Transverse colon (tissue), 4 donors: ENCODE measurements around the gene HPSE2. TPM values are rescaled to one million over a fixed set of nuclear protein-coding genes. Genes with fewer than 3 reads are reported as not detected.

Experiments
- DNase-seq: peaks from one replicate; pipeline ENCODE4 v3.0.0-alpha.2; 2019
- H3K27ac ChIP-seq, 4 donors: fragments of 200-600 bp; sonication (generic); 2 replicates each; pipeline ENCODE4 v1.5.1; 2016 to 2018; ENCODE audit warnings: inconsistent platforms in 4 of 4
- H3K27me3 ChIP-seq: fragments of 200-600 bp; sonication (generic); 2 replicates; pipeline ENCODE4 v1.5.1; 2017; ENCODE audit warnings: inconsistent platforms
- H3K36me3 ChIP-seq, 4 donors: fragments of 200-600 bp; sonication (generic); 2 replicates each; pipeline ENCODE4 v1.5.1; 2017 to 2019; ENCODE audit warnings: inconsistent platforms in 4 of 4
- H3K4me1 ChIP-seq, 4 donors: fragments of 200-600 bp; sonication (generic); 2 replicates each; pipeline ENCODE4 v1.5.1; 2017 to 2020; ENCODE audit warnings: inconsistent platforms in 4 of 4
- H3K4me3 ChIP-seq, 4 donors: fragments of 200-600 bp; sonication (generic); 1 replicate in 1 of 4; 2 replicates in 3 of 4; pipeline versions ENCODE4 v1.5.1 to v1.6.1; 2017 to 2019; ENCODE audit warnings: inconsistent platforms in 4 of 4
- H3K9me3 ChIP-seq, 2 donors: fragments of 200-600 bp; sonication (generic); 2 replicates each; pipeline ENCODE4 v1.5.1; 2017 to 2019; ENCODE audit warnings: inconsistent platforms in 2 of 2
- EP300 ChIP-seq: sonication (generic); formaldehyde crosslinking; IDR thresholded peaks from one replicate; pipeline ENCODE4 v1.6.1; 2017; ENCODE audit warnings: antibody characterized with exemption, low read depth
- POLR2A ChIP-seq: fragments of 450-650 bp; IDR thresholded peaks from one replicate; pipeline ENCODE4 v1.6.1; 2016; ENCODE audit warnings: antibody characterized with exemption, mild to moderate bottlenecking, moderate library complexity
- POLR2AphosphoS5 ChIP-seq, 3 donors: sonication (generic); formaldehyde crosslinking; IDR thresholded peaks; one replicate each; pipeline ENCODE4 v1.6.1; 2016; ENCODE audit warnings: antibody characterized with exemption in 3 of 3
- WGBS, 2 donors: methylation state at CpG; one replicate each; pipeline ENCODE4 v1.1.5; 2018; ENCODE audit warnings: low coverage in 1 of 2; 5-methylcytosine and 5-hydroxymethylcytosine counted together
- in situ Hi-C, 4 donors: fragments of 200-750 bp; cut with MboI; loops; one replicate each; pipeline versions ENCODE4 v1.15.0 to v1.15.1; 2017; ENCODE audit warnings: low sequenced_read_pairs in 3 of 4, low pct_ligation_motif_present in 1 of 4, low pct_unique_long_range_greater_than_20kb in 1 of 4
- intact Hi-C: fragments of 100-400 bp; cut with DNase I; formaldehyde crosslinking; loops from one replicate; pipeline ENCODE4 v1.15.1; 2023; ENCODE audit warnings: low total_unique reads
- total RNA-seq, 4 donors: library from RNA; depleted of rRNA; stranded (reverse); fragments of >200 nt; gene quantifications; one replicate each; pipeline ENCODE4 v1.1.0, GENCODE V29; 2016
- TF ChIP-seq, protein P1 (sequence below), 5 experiments: fragments of 200-600 bp in 3 of 5; fragments of 450-650 bp in 2 of 5; sonication (generic) in 3 of 5; IDR thresholded peaks; 1 replicate in 2 of 5; 2 replicates in 3 of 5; pipeline ENCODE4 v1.5.1; 2016 to 2017; ENCODE audit warnings: antibody characterized with exemption in 5 of 5, inconsistent platforms in 3 of 5, mild to moderate bottlenecking in 2 of 5, moderate library complexity in 1 of 5

Gene HPSE2
- total RNA-seq, 4 donors from 2014 or later, result 2.2 to 3.0 TPM; not detected in 2

DNA sequence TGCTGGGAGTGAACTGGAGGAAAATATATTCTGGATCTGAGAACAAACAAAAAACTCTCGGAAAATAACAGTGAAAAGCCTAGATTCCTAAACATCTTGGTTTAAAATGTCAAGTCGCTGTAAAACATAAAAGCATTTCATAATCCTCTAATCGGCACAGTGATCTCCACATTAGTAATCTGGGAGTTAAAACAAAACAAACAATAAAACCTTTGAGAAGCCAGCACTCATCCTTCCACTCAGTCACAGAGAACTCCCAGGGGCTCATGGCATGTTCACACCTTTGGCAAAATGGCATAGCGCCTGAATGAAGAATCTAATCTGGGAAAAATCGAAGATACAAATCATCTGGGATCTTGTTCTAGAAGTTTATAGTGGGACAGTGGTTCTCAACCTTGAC is 764.8 kb downstream of the HPSE2 start:
- H3K27me3 ChIP-seq, result no peaks in the 10 kb centered on the region
- intact Hi-C loops (no loop called here), in situ Hi-C loops (loop anchor here in 1 of 4 donors (5.0 to 25.0 kb wide), 2 partner anchors 191 to 776 kb away; no protein-coding TSS in a partner anchor)
- no peaks in the 10 kb centered on the region for H3K9me3 ChIP-seq
- H3K27ac ChIP-seq, result no peak overlapping the region
- TF ChIP-seq POLR2AphosphoS5 (IDR thresholded peaks at IDR 0.05), result no peak
- TF ChIP-seq, protein P1, sequence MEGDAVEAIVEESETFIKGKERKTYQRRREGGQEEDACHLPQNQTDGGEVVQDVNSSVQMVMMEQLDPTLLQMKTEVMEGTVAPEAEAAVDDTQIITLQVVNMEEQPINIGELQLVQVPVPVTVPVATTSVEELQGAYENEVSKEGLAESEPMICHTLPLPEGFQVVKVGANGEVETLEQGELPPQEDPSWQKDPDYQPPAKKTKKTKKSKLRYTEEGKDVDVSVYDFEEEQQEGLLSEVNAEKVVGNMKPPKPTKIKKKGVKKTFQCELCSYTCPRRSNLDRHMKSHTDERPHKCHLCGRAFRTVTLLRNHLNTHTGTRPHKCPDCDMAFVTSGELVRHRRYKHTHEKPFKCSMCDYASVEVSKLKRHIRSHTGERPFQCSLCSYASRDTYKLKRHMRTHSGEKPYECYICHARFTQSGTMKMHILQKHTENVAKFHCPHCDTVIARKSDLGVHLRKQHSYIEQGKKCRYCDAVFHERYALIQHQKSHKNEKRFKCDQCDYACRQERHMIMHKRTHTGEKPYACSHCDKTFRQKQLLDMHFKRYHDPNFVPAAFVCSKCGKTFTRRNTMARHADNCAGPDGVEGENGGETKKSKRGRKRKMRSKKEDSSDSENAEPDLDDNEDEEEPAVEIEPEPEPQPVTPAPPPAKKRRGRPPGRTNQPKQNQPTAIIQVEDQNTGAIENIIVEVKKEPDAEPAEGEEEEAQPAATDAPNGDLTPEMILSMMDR (IDR thresholded peaks at IDR 0.05), result no peak
- TF ChIP-seq POLR2A, result no peak
- no peak for TF ChIP-seq EP300
- no peaks in the 10 kb centered on the region for H3K36me3 ChIP-seq
- peaks cover 0 to 7% (median 3%) of the 10 kb centered on the region in 4 donors for H3K4me1 ChIP-seq
- no peak overlapping the region for H3K4me3 ChIP-seq
- 81 to 89% methylated on average over 3 to 5 of the region's 5 CpGs for WGBS, 2 donors
- no peak for DNase-seq

DNA sequence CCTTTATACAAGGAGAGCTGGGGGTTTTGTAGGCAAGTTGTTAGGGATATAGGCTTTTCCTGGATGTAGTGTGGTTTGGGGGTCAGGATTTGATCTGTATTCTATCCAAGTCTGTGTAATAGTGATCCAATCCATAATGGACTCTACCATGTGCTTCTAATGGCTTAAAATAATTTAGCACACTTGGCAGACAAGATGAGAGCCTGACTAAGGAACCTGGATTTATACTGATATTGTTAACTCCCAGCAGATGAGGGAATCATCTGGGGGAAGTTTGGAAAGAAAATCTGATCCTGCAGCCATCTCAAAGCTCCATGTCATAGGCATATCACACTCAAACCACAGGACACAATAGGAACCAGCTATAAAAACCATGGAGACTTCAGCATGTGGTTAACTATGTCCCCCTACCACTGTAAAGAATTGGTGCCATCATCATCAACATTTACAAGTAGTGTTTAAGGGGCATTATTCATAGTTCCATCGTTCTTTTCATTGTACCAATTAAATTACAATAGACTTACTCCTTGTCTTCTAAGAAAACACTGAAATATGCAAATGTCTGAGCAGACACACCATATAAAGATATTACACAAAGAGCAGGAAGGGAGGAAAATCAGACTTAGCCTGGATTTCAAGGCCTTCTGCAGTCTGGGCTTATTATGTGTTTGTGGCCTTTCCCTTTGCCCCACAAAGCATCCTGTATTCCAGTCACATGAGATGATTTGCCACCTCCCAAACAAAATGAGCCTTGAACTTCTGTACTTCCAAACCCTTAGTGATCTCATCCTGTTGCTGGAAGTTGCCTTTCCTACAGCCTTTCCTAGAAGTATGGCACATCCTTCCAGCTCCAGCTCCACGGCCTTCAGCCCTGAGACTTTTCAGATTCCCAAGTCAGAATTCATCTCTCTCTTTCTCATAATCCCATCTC is 766.4 kb downstream of the HPSE2 start:
- TF ChIP-seq, protein P1 (IDR thresholded peaks at IDR 0.05), result no peak
- no peak for TF ChIP-seq EP300
- TF ChIP-seq POLR2A, result no peak
- TF ChIP-seq POLR2AphosphoS5 (IDR thresholded peaks at IDR 0.05), result no peak

DNA sequence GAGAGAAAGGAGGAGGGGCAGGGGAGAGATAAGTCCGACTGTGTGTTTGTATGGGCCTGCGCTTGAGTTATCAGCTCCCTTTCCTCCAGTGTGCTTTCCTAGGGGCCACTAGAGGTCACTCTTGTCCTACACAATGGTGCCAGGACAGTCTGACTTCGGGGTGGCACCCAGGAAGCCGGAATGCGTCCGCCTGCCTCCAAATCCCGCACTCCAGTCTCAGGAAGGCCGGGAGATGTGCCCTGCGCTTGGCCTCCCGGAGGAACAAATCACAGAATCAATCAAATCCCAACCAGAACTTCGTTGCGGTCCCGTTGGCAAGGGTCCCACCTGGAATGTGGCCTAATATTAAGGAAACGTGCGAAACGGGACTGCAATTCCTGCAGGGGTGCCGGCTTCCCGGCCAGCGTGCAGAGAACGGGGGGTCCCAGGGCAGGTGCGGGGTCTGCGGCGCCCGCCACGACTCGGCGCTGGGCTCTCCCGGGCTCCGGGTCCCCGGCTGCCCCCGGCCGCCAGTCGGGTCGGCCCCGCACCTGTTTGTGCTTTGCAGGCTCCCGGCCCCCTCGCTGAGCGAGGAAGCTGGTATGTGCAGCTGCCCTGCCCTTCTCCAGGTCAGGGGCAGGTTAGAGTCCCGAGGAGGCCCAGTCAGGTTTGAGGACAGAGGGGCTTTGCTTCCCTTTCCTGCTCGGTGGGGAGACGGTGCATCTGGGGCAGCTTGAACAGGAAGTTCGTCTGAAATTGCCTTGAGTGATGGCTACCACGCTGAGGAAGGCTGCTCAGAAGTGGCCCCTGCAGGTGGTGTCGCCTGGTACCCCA is 767.9 kb downstream of the HPSE2 start:
- 0 to 8% methylated on average over 1 to 19 of the region's 44 CpGs for WGBS, 2 donors
- no peaks in the 10 kb centered on the region for H3K27me3 ChIP-seq
- peak overlapping the region in 3 of 4 donors; percentile 31 to 46 (median 42) for H3K27ac ChIP-seq
- peaks cover 0 to 7% (median 3%) of the 10 kb centered on the region in 4 donors for H3K4me1 ChIP-seq
- intact Hi-C loops, result loop anchor here (5.0 to 10.0 kb wide), 2 partner anchors 707 to 780 kb away; no protein-coding TSS in a partner anchor
- peak overlapping the region; percentile 31 to 70 (median 44) for H3K4me3 ChIP-seq
- no peaks in the 10 kb centered on the region for H3K36me3 ChIP-seq
- DNase-seq, result peak; percentile 79
- TF ChIP-seq POLR2A, result no peak
- TF ChIP-seq, protein P1 (IDR thresholded peaks at IDR 0.05), result peak; percentile 81 to 90 (median 85)
- no peaks in the 10 kb centered on the region for H3K9me3 ChIP-seq
- in situ Hi-C loops, result loop anchor here (5.0 to 25.0 kb wide), 6 partner anchors 195 to 785 kb away; no protein-coding TSS in a partner anchor

More for the DNA sequence above, 766.4 kb downstream of the HPSE2 start:
- H3K36me3 ChIP-seq, result no peaks in the 10 kb centered on the region
- H3K9me3 ChIP-seq, result no peaks in the 10 kb centered on the region
- 63 to 71% methylated on average over 1 to 2 of the region's 2 CpGs for WGBS, 2 donors
- intact Hi-C loops, result loop anchor here (5.0 to 10.0 kb wide), 2 partner anchors 706 to 778 kb away; no protein-coding TSS in a partner anchor
- no peaks in the 10 kb centered on the region for H3K27me3 ChIP-seq
- in situ Hi-C loops, result loop anchor here (5.0 to 25.0 kb wide), 6 partner anchors 193 to 783 kb away; no protein-coding TSS in a partner anchor
- H3K4me3 ChIP-seq, result no peak overlapping the region
- no peak overlapping the region for H3K27ac ChIP-seq
- no peak for DNase-seq
- peaks cover 0 to 7% (median 3%) of the 10 kb centered on the region in 4 donors for H3K4me1 ChIP-seq
